ENCODE data around the gene GALNT2.

GRCh38 chr1:230270185-230270558, 203.1 kb downstream of the GALNT2 start:
- TF ChIP-seq, protein P1, sequence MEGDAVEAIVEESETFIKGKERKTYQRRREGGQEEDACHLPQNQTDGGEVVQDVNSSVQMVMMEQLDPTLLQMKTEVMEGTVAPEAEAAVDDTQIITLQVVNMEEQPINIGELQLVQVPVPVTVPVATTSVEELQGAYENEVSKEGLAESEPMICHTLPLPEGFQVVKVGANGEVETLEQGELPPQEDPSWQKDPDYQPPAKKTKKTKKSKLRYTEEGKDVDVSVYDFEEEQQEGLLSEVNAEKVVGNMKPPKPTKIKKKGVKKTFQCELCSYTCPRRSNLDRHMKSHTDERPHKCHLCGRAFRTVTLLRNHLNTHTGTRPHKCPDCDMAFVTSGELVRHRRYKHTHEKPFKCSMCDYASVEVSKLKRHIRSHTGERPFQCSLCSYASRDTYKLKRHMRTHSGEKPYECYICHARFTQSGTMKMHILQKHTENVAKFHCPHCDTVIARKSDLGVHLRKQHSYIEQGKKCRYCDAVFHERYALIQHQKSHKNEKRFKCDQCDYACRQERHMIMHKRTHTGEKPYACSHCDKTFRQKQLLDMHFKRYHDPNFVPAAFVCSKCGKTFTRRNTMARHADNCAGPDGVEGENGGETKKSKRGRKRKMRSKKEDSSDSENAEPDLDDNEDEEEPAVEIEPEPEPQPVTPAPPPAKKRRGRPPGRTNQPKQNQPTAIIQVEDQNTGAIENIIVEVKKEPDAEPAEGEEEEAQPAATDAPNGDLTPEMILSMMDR (IDR thresholded peaks at IDR 0.05) = no peak
- TF ChIP-seq POLR2A (IDR thresholded peaks at IDR 0.05) = no peak

Data from adrenal gland (tissue), 5 donors.